Choroid plexus epithelial cell (primary cell): Measurements from ENCODE around the gene AFMID.

Experiments used
- DNase-seq: peaks from one replicate; pipeline ENCODE4 v3.0.0-alpha.2; 2010; ENCODE audit warnings: low read depth
- H3K4me3 ChIP-seq: 2 replicates; pipeline ENCODE4 v1.5.1; 2011; ENCODE audit warnings: low read depth, mild to moderate bottlenecking, control low read depth, low read length, moderate library complexity
- CTCF ChIP-seq: conservative IDR thresholded peaks from 2 replicates; pipeline ENCODE4 v1.5.1; 2011; ENCODE audit warnings: low read depth, mild to moderate bottlenecking, control low read depth, inconsistent platforms, low read length, moderate library complexity

The AFMID gene

GRCh38 chr17:78179372-78179771 lies 7.8 kb upstream of the AFMID start:
- no peak overlapping the region for H3K4me3 ChIP-seq
- peak; percentile 87 for DNase-seq
- no peak for TF ChIP-seq CTCF

- DNase-seq, result peak; percentile 74
- H3K4me3 ChIP-seq, result peak overlapping the region; percentile 29
- TF ChIP-seq CTCF, result no peak
Observed at GRCh38 chr17:78180083-78180482, 7.1 kb upstream of the AFMID start.

GRCh38 chr17:78180508-78180907 lies 6.7 kb upstream of the AFMID start:
- no peak overlapping the region for H3K4me3 ChIP-seq
- no peak for DNase-seq
- no peak for TF ChIP-seq CTCF

- DNase-seq, result no peak
- no peak for TF ChIP-seq CTCF
- H3K4me3 ChIP-seq, result no peak overlapping the region
Observed at GRCh38 chr17:78182504-78182903, 4.7 kb upstream of the AFMID start.

GRCh38 chr17:78183916-78184315 lies 3.2 kb upstream of the AFMID start:
- DNase-seq, result no peak
- TF ChIP-seq CTCF, result no peak
- no peak overlapping the region for H3K4me3 ChIP-seq

- no peak overlapping the region for H3K4me3 ChIP-seq
- DNase-seq, result no peak
- TF ChIP-seq CTCF, result no peak
Observed at GRCh38 chr17:78184351-78184750, 2.8 kb upstream of the AFMID start.

- no peak overlapping the region for H3K4me3 ChIP-seq
- no peak for DNase-seq
- TF ChIP-seq CTCF, result no peak
Observed at GRCh38 chr17:78184868-78185267, 2.3 kb upstream of the AFMID start.
